ENCODE results near the gene PDE6A. TPM values are rescaled to one million over a fixed set of nuclear protein-coding genes. Genes with fewer than 3 reads are reported as not detected.

The PDE6A gene
- total RNA-seq, 1 donor from 2014 or later: not detected

GRCh38 chr5:149854866-149855265 is 89.7 kb downstream of the PDE6A start:
- Histone ChIP-seq H3K9me3 (no peaks in the 10 kb centered on the region), H3K27me3 (ENCODE audit: low read depth) (no peaks in the 10 kb centered on the region), H3K4me1 (peaks cover 28% of the 10 kb centered on the region), H3K36me3 (no peaks in the 10 kb centered on the region), H3K4me3 (no peak overlapping the region), H3K27ac (peak overlapping the region; percentile 56)
- DNase-seq (no peak), ATAC-seq (no peak)
- no peak for TF ChIP-seq CTCF (IDR thresholded peaks at IDR 0.05)
- intact Hi-C loops (cut with DNase I): loop anchor here (10.0 kb wide), 1 partner anchor 120 kb away; no protein-coding TSS in a partner anchor

- Histone ChIP-seq H3K4me1 (peaks cover 28% of the 10 kb centered on the region), H3K27ac (no peak overlapping the region), H3K4me3 (no peak overlapping the region), H3K36me3 (peaks cover 7% of the 10 kb centered on the region), H3K9me3 (no peaks in the 10 kb centered on the region), H3K27me3 (ENCODE audit: low read depth) (no peaks in the 10 kb centered on the region)
- ATAC-seq (no peak), DNase-seq (no peak)
- TF ChIP-seq CTCF (IDR thresholded peaks at IDR 0.05): no peak
- intact Hi-C loops (cut with DNase I): loop anchor here (10.0 kb wide), 1 partner anchor 121 kb away; no protein-coding TSS in a partner anchor
Measured at GRCh38 chr5:149853701-149854100, 90.9 kb downstream of the PDE6A start.

GRCh38 chr5:149853331-149853648 is 91.3 kb downstream of the PDE6A start:
- Histone ChIP-seq H3K36me3 (peaks cover 9% of the 10 kb centered on the region), H3K9me3 (no peaks in the 10 kb centered on the region), H3K27ac (no peak overlapping the region), H3K4me3 (no peak overlapping the region), H3K27me3 (ENCODE audit: low read depth) (no peaks in the 10 kb centered on the region), H3K4me1 (peaks cover 25% of the 10 kb centered on the region)
- ATAC-seq (peak in 1 of 2 donors; percentile 11), DNase-seq (no peak)
- TF ChIP-seq CTCF (IDR thresholded peaks at IDR 0.05): no peak
- intact Hi-C loops (cut with DNase I): loop anchor here (10.0 kb wide), 1 partner anchor 122 kb away; no protein-coding TSS in a partner anchor

GRCh38 chr5:149852641-149853330 is 91.8 kb downstream of the PDE6A start:
- Histone ChIP-seq H3K36me3 (peaks cover 12% of the 10 kb centered on the region), H3K27ac (no peak overlapping the region), H3K4me1 (peaks cover 20% of the 10 kb centered on the region), H3K9me3 (no peaks in the 10 kb centered on the region), H3K4me3 (no peak overlapping the region), H3K27me3 (ENCODE audit: low read depth) (no peaks in the 10 kb centered on the region)
- DNase-seq (peak; percentile 74), ATAC-seq (peak; percentile 70 to 80)
- intact Hi-C loops (cut with DNase I): loop anchor here (10.0 kb wide), 1 partner anchor 122 kb away; no protein-coding TSS in a partner anchor
- TF ChIP-seq CTCF (IDR thresholded peaks at IDR 0.05): peak; percentile 91

- intact Hi-C loops (cut with DNase I): loop anchor here (10.0 kb wide), 1 partner anchor 124 kb away; no protein-coding TSS in a partner anchor
- Histone ChIP-seq H3K36me3 (peaks cover 28% of the 10 kb centered on the region), H3K4me1 (peaks cover 13% of the 10 kb centered on the region), H3K9me3 (no peaks in the 10 kb centered on the region), H3K27ac (no peak overlapping the region), H3K27me3 (ENCODE audit: low read depth) (no peaks in the 10 kb centered on the region), H3K4me3 (no peak overlapping the region)
- TF ChIP-seq CTCF (IDR thresholded peaks at IDR 0.05): no peak
- DNase-seq (no peak), ATAC-seq (no peak)
Measured at GRCh38 chr5:149851211-149851610, 93.4 kb downstream of the PDE6A start.

Data from lower lobe of right lung (tissue), 2 donors.